Measurements from ENCODE around the gene BNIPL. TPM values are rescaled to one million over a fixed set of nuclear protein-coding genes. Genes with fewer than 3 reads are reported as not detected.
A peak's percentile ranks its signal among the peaks of the same experiment; 100 is the strongest.

BNIPL gene
- total RNA-seq, 1 donor from 2014 or later, result not detected

DNA sequence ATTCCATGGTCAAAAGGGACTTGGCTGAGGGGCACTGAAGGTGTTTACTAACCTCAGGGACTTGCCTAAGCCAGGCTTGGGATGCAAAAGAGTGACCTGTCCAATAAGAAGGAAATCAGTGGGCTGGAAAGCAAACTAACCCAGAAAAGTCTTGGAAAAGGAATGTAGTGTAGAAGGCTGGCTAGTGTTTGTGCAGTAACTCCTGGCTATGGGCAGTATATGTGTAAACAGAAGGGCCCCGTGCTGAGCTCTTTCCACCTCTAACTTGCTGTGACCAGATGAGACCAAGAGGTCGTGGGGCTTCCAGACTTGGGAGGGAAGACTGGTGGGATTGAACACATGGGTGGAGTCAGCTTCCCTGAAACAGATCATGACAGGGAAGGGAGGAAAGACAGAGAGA, 33.8 kb upstream of the BNIPL start:
- TF ChIP-seq, protein P1, sequence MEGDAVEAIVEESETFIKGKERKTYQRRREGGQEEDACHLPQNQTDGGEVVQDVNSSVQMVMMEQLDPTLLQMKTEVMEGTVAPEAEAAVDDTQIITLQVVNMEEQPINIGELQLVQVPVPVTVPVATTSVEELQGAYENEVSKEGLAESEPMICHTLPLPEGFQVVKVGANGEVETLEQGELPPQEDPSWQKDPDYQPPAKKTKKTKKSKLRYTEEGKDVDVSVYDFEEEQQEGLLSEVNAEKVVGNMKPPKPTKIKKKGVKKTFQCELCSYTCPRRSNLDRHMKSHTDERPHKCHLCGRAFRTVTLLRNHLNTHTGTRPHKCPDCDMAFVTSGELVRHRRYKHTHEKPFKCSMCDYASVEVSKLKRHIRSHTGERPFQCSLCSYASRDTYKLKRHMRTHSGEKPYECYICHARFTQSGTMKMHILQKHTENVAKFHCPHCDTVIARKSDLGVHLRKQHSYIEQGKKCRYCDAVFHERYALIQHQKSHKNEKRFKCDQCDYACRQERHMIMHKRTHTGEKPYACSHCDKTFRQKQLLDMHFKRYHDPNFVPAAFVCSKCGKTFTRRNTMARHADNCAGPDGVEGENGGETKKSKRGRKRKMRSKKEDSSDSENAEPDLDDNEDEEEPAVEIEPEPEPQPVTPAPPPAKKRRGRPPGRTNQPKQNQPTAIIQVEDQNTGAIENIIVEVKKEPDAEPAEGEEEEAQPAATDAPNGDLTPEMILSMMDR (conservative IDR thresholded peaks at IDR 0.05; ENCODE audit: low read depth, low read length), result no peak
- peak overlapping the region; percentile 32 for H3K4me3 ChIP-seq (ENCODE audit: low read depth, low read length)
- no peak for DNase-seq (ENCODE audit: low read depth)

DNA sequence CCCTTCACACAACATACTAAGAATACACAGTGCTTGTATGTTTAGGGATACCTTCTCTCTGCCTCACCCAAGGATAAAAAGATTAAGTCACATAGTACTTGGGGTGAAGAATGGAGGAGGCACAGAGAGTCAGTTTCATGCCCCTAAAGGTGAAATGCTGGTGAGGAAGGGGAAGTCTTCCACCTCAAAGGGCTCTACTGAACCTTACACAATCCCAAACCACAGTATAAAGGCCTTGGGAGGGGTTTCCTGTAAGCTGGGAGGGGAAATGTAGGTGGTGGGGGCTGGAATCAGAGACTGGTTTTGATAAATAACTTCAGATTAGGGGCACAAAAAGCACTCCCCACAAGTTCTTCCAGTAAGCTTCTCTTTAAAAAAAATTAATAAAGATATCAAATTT, 33.2 kb upstream of the BNIPL start:
- no peak for DNase-seq (ENCODE audit: low read depth)
- H3K4me3 ChIP-seq (ENCODE audit: low read depth, low read length), result peak overlapping the region; percentile 32
- TF ChIP-seq, protein P1 (conservative IDR thresholded peaks at IDR 0.05; ENCODE audit: low read depth, low read length), result no peak

DNA sequence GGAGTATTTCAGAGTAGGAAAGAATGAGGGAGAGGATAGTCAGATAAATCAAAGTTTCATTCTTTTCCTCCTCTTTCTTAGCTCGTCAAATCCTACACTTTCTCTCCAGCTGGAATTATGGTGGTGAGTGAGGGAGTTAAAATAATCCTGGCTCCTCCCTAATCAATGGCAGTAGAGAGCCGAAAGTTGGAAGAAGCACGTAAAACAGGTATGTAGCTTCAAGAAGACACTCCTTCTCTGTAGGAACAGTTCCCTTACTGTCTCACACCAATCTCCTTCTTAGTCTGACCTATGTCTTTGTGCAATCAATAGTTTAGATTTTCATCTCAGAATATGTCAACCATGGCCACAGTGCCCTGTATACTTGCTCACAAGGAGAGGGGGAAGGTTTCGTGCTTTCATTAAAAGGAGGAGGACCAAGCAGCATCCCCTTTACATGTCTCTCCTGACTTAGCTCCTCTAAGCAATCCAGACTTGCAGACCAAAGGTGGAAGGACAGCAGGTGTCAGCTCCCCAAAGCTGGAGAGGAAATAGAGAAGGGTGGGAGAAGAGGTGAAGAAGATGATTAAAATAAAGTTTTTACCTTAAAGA, 30.6 kb upstream of the BNIPL start:
- no peak for DNase-seq (ENCODE audit: low read depth)
- H3K4me3 ChIP-seq (ENCODE audit: low read depth, low read length), result peak overlapping the region; percentile 66
- TF ChIP-seq, protein P1 (conservative IDR thresholded peaks at IDR 0.05; ENCODE audit: low read depth, low read length), result peak; percentile 11

DNA sequence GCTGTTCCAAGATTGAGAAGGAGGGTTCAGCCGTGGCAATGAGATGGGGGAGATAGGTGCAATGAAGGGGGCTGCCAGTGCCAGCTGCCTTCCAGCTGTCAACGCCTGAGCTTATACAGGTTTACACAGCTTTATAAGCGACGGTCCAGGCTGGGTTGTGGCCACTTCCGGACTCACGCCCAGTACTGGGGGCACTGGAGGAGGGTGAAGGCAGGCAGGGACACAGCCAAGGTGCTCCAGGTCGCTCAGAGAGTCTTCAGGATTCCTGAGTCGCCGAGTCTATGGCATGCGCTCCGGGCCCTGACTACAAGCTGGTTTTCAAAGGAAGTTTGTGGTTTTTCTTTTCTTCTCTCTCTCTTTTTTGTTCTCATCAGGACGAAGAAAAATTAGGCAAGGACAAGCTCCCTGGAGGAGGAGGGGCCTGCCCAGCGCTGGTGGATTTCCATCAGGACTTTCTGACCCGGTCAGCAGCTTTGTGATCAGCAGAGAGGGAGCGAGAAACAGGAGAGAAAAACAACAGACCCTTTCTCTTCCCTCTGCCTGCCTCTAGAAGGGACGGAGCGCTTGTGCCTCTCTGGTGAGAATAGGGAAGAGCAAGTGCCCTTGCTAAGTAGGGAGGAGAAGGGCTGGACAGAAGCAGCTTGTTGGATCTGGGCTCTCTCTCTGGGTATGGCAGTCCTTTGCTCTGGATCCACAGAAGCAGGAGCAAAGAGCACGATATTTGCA, 29.9 kb upstream of the BNIPL start, which contains the start of gene MINDY1:
TSS of gene MINDY1 (minus strand) at position 576 of the 726 bp plus-strand sequence. CDS start 4,285 bp downstream, outside the sequence.
- peak; percentile 58 for DNase-seq (ENCODE audit: low read depth)
- TF ChIP-seq, protein P1 (conservative IDR thresholded peaks at IDR 0.05; ENCODE audit: low read depth, low read length), result peak; percentile 55
- peak within 1 kb of the TSS; percentile 88 for H3K4me3 ChIP-seq (ENCODE audit: low read depth, low read length)

DNA sequence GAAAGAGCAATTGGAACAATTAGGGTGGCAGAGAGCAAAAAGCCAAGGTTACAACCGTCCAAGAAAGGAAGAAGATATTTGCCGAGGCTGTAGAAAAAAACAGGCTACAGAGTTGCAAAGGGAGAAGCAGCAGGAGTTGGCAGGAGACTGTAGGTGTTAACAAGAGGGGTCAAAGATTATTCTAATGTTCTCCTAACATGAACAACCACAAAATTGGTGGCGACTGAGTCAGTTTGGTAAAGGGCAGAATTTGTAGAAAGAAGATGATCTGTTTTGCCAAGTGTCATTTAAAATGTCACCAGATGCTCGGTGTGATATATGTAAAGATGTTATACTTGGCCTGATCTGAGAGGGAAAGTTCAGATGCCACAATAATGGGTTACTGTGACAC, 28.5 kb upstream of the BNIPL start:
- DNase-seq (ENCODE audit: low read depth), result no peak
- TF ChIP-seq, protein P1 (conservative IDR thresholded peaks at IDR 0.05; ENCODE audit: low read depth, low read length), result no peak

DNA sequence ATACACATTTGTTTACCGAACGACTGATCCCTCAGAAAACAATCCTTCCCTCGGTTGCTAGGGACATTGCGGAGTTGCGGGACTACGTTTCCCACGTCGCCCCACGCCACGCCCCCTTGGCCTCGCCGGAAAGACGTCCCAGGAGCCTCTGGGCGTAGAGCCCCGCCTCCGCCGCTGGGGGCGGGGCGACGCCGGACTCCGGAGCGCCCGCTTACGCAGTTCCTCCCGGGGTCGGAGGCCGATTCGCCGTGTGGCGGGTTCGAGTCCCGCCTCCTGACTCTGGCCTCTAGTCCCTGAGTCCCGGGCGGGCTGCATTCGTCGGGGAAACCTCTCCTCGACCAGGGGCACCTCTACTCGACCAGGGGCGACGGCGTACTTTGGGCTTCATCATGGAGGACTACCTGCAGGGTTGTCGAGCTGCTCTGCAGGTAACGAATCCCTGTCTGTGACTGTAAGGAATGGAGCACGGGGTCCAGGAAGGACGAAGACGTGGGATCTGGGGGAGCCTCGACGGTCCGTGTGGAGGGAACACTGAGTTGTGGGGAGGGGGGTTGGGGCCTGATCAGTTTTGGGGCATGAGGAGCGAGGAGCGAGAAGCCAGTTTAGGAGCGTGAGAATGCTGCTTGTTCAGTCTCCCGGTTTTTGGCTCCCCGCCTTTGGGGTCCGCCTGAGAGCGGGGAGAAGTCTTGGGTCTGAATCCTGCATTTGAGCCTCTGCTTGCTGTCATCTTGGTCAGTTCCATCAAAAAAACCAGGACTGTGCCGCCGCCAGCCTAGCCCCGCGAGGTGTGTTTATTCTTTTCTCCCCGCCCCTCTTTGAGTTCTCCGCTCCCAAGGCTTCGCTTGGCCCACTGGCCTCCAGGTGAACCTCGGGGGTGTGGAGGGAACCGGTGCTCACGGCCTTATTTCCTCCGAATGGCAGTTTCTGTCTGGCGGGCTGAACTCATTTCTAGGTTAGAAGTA, 27.9 kb upstream of the BNIPL start, which contains the start of gene PRUNE1:
TSS of gene PRUNE1 (plus strand) at position 206 of the 962 bp plus-strand sequence. CDS start at position 390, 184 bp downstream.
- peak; percentile 74 for DNase-seq (ENCODE audit: low read depth)
- TF ChIP-seq, protein P1 (conservative IDR thresholded peaks at IDR 0.05; ENCODE audit: low read depth, low read length), result no peak
- peak within 1 kb of the TSS; percentile 88 for H3K4me3 ChIP-seq (ENCODE audit: low read depth, low read length)

More for the DNA sequence above, 28.5 kb upstream of the BNIPL start:
- H3K4me3 ChIP-seq (ENCODE audit: low read depth, low read length), result peak overlapping the region; percentile 88
